ENCODE results near the gene ALK.

GRCh38 chr2:29433920-29434319, 487.5 kb downstream of the ALK start:
- TF ChIP-seq CTCF (IDR thresholded peaks at IDR 0.05; ENCODE audit: borderline replicate concordance, extremely low read depth, low read length, poor library complexity, severe bottlenecking), result no peak
- TF ChIP-seq EZH2 (IDR thresholded peaks at IDR 0.05; ENCODE audit: borderline replicate concordance, low read depth, low read length, severe bottlenecking), result no peak

Data from DND-41 (cell line).